Gastroesophageal sphincter (tissue), 3 donors: Measurements from ENCODE around the gene TBX3.

Source experiments
- POLR2A ChIP-seq, 2 donors: fragments of 450-650 bp; IDR thresholded peaks; one replicate each; pipeline ENCODE4 v1.6.1; 2017; ENCODE audit warnings: antibody characterized with exemption in 2 of 2, mild to moderate bottlenecking in 2 of 2, moderate library complexity in 1 of 2
- TF ChIP-seq, protein P1 (sequence below), 4 experiments: fragments of 200-600 bp in 2 of 4; fragments of 450-650 bp in 2 of 4; sonication (generic) in 1 of 4; IDR thresholded peaks; one replicate each; pipeline ENCODE4 v1.5.1; 2017 to 2019; ENCODE audit warnings: antibody characterized with exemption in 4 of 4, mild to moderate bottlenecking in 2 of 4, moderate library complexity in 2 of 4

DNA sequence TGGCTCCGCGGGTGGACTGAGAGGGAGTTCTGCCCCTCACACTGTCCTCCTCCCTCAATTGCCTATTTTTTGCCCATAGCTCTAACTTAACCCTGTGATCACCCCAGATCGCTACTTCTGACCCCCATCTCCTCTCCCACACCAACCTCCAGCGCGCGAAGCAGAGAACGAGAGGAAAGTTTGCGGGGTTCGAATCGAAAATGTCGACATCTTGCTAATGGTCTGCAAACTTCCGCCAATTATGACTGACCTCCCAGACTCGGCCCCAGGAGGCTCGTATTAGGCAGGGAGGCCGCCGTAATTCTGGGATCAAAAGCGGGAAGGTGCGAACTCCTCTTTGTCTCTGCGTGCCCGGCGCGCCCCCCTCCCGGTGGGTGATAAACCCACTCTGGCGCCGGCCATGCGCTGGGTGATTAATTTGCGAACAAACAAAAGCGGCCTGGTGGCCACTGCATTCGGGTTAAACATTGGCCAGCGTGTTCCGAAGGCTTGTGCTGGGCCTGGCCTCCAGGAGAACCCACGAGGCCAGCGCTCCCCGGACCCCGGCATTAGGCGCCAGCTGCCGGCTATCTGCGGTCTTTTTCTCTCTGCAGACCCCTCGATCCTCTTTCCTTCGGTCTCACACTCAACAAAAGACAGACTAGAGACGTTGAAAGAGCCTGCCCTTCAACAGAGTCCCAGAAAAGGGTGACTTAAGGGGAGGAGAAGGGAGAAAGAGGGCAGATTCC, 3.0 kb upstream of the TBX3 start:
- no peak for TF ChIP-seq POLR2A (IDR thresholded peaks at IDR 0.05)
- TF ChIP-seq, protein P1, sequence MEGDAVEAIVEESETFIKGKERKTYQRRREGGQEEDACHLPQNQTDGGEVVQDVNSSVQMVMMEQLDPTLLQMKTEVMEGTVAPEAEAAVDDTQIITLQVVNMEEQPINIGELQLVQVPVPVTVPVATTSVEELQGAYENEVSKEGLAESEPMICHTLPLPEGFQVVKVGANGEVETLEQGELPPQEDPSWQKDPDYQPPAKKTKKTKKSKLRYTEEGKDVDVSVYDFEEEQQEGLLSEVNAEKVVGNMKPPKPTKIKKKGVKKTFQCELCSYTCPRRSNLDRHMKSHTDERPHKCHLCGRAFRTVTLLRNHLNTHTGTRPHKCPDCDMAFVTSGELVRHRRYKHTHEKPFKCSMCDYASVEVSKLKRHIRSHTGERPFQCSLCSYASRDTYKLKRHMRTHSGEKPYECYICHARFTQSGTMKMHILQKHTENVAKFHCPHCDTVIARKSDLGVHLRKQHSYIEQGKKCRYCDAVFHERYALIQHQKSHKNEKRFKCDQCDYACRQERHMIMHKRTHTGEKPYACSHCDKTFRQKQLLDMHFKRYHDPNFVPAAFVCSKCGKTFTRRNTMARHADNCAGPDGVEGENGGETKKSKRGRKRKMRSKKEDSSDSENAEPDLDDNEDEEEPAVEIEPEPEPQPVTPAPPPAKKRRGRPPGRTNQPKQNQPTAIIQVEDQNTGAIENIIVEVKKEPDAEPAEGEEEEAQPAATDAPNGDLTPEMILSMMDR (IDR thresholded peaks at IDR 0.05): no peak
